Brain microvascular endothelial cell (primary cell): ENCODE data around the gene HDAC8.
A peak's percentile ranks its signal among the peaks of the same experiment; 100 is the strongest.

Source experiments
- DNase-seq: peaks from one replicate; pipeline ENCODE4 v3.0.0-alpha.2; 2020
- H3K27ac ChIP-seq: fragments of 250-450 bp; sonication (Bioruptor Pico); 2 replicates; pipeline ENCODE4 v1.5.1; 2020; ENCODE audit warnings: mild to moderate bottlenecking, moderate library complexity
- H3K27me3 ChIP-seq: fragments of 250-450 bp; sonication (Bioruptor Pico); replicated peaks from 2 replicates; pipeline ENCODE4 v1.5.1; 2020; ENCODE audit warnings: mild to moderate bottlenecking
- H3K36me3 ChIP-seq: fragments of 250-450 bp; sonication (Bioruptor Pico); replicated peaks from 2 replicates; pipeline ENCODE4 v1.5.1; 2020; ENCODE audit warnings: mild to moderate bottlenecking
- H3K4me3 ChIP-seq: 2 replicates; pipeline ENCODE4 v1.5.1; 2011; ENCODE audit warnings: low read depth, mild to moderate bottlenecking, control low read depth, low read length, moderate library complexity
- in situ Hi-C: cut with HindIII; loops from 2 replicates; pipeline ENCODE4 v1.10.0; 2017; ENCODE audit warnings: low sequenced_read_pairs, low pct_ligation_motif_present
- TF ChIP-seq, protein P1 (sequence below): IDR thresholded peaks from 2 replicates; pipeline ENCODE4 v1.5.1; 2011; ENCODE audit warnings: low read depth, mild to moderate bottlenecking, moderate library complexity, low read length, control low read depth, inconsistent platforms; ENCODE audit errors: missing control alignments

Gene HDAC8

GRCh38 chrX:72297953-72298730 is 274.5 kb downstream of the HDAC8 start:
- Histone ChIP-seq H3K36me3 (no peaks in the 10 kb centered on the region), H3K4me3 (no peak overlapping the region), H3K27me3 (peaks cover 34% of the 10 kb centered on the region), H3K27ac (no peak overlapping the region)
- no peak for DNase-seq
- TF ChIP-seq, protein P1, sequence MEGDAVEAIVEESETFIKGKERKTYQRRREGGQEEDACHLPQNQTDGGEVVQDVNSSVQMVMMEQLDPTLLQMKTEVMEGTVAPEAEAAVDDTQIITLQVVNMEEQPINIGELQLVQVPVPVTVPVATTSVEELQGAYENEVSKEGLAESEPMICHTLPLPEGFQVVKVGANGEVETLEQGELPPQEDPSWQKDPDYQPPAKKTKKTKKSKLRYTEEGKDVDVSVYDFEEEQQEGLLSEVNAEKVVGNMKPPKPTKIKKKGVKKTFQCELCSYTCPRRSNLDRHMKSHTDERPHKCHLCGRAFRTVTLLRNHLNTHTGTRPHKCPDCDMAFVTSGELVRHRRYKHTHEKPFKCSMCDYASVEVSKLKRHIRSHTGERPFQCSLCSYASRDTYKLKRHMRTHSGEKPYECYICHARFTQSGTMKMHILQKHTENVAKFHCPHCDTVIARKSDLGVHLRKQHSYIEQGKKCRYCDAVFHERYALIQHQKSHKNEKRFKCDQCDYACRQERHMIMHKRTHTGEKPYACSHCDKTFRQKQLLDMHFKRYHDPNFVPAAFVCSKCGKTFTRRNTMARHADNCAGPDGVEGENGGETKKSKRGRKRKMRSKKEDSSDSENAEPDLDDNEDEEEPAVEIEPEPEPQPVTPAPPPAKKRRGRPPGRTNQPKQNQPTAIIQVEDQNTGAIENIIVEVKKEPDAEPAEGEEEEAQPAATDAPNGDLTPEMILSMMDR = peak; percentile 61
- in situ Hi-C loops = no loop called here

- H3K36me3 ChIP-seq = no peaks in the 10 kb centered on the region
- in situ Hi-C loops = no loop called here
- H3K27ac ChIP-seq = no peak overlapping the region
- no peak overlapping the region for H3K4me3 ChIP-seq
- TF ChIP-seq, protein P1 = no peak
- no peak for DNase-seq
- H3K27me3 ChIP-seq = peaks cover 31% of the 10 kb centered on the region
Observed at GRCh38 chrX:72296991-72297390, 275.7 kb downstream of the HDAC8 start.

GRCh38 chrX:72295745-72296144 is 276.9 kb downstream of the HDAC8 start:
- no peaks in the 10 kb centered on the region for H3K36me3 ChIP-seq
- H3K27ac ChIP-seq = no peak overlapping the region
- DNase-seq = no peak
- H3K27me3 ChIP-seq = peaks cover 19% of the 10 kb centered on the region
- no peak overlapping the region for H3K4me3 ChIP-seq
- TF ChIP-seq, protein P1 = no peak
- in situ Hi-C loops = no loop called here

DNA sequence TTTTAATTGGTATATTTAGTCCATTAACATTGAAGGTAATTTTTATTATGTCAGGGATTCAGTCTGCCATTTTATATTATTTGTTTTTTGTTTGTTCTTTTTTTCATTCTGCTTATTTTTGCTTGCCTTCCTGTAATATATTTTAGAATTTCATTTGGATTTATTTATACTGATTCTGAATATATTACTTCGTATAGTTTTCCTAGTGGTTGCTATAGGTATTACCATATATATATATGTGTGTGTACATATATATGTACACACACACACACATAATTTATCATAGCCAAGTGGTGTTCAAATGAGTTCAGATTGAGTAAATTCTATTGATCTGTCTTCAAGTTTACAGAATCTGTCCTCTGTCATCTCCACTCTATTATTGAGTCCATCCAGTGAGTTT is 278.1 kb downstream of the HDAC8 start:
- TF ChIP-seq, protein P1 = no peak
- in situ Hi-C loops = no loop called here

DNA sequence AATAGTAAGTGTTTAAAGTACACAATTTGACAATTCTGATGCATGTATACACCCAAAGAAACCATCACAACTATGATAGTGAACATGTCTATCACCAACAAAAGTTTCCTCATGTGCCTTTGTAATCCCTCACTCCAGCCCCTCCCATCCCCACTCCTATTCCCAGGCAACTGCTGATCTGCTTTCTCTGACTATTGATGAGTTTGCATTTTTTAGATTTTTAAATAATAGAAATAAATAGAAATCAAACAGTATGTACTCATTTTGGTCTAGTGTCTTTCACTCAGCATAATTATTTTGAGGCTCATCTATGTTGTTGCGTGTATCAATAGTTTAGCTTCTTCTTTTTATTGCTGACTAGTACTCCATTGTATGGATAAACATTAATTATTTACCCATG is 290.3 kb downstream of the HDAC8 start:
- Histone ChIP-seq H3K27me3 (no peaks in the 10 kb centered on the region), H3K4me3 (no peak overlapping the region), H3K36me3 (no peaks in the 10 kb centered on the region), H3K27ac (no peak overlapping the region)
- no peak for DNase-seq
- TF ChIP-seq, protein P1 = no peak
- in situ Hi-C loops = no loop called here

More for the DNA sequence above, 278.1 kb downstream of the HDAC8 start:
- H3K36me3 ChIP-seq = no peaks in the 10 kb centered on the region
- H3K27me3 ChIP-seq = peaks cover 12% of the 10 kb centered on the region
- no peak overlapping the region for H3K4me3 ChIP-seq
- H3K27ac ChIP-seq = no peak overlapping the region
- DNase-seq = no peak
